Measurements from ENCODE around the gene LUC7L.

GRCh38 chr16:247027-247426, 17.8 kb upstream of the LUC7L start:
- TF ChIP-seq POLR2A (IDR thresholded peaks at IDR 0.05) (no peak), CTCF (IDR thresholded peaks at IDR 0.05) (no peak)

Data from testis (tissue), 2 donors.